Measurements from ENCODE around the gene COQ10A. TPM values are rescaled to one million over a fixed set of nuclear protein-coding genes. Genes with fewer than 3 reads are reported as not detected.

COQ10A gene
- total and polyA plus RNA-seq, 4 donors: 5.8 to 18.1 (median 12.4) TPM

- no peak for TF ChIP-seq CTCF (IDR thresholded peaks at IDR 0.05; ENCODE audit: control extremely low read depth, extremely low read depth)
- H3K9me3 ChIP-seq (ENCODE audit: control insufficient read depth in 4 of 4, insufficient read depth in 3 of 4, low read length in 3 of 4): no peaks in the 10 kb centered on the region
- DNase-seq: no peak
- no peak overlapping the region for H3K4me3 ChIP-seq
- H3K27me3 ChIP-seq (ENCODE audit: control insufficient read depth in 3 of 3, insufficient read depth in 3 of 3, low read length in 2 of 3): no peaks in the 10 kb centered on the region
- peaks cover 8 to 28% (median 10%) of the 10 kb centered on the region in 4 donors for H3K36me3 ChIP-seq (ENCODE audit: control insufficient read depth in 4 of 4, insufficient read depth in 4 of 4, low read length in 4 of 4)
- ATAC-seq (ENCODE audit: insufficient read depth, low FRiP score): no peak
- peaks cover 0 to 8% (median 0%) of the 10 kb centered on the region in 5 donors for H3K4me1 ChIP-seq (ENCODE audit: control insufficient read depth in 5 of 5, insufficient read depth in 5 of 5, low read length in 5 of 5)
- 83 to 93% methylated on average over 8 of the region's 8 CpGs for WGBS, 2 donors
- no peak overlapping the region for H3K27ac ChIP-seq (ENCODE audit: low read depth in 1 of 2, low read length in 1 of 2)
- H3K9ac ChIP-seq (ENCODE audit: insufficient read depth in 1 of 2, low read length in 2 of 2): no peak overlapping the region
Observed at GRCh38 chr12:56304872-56305590, 38.3 kb downstream of the COQ10A start.

GRCh38 chr12:56307221-56307965 lies 40.7 kb downstream of the COQ10A start:
- TF ChIP-seq CTCF (IDR thresholded peaks at IDR 0.05; ENCODE audit: control extremely low read depth, extremely low read depth): no peak
- H3K9me3 ChIP-seq (ENCODE audit: control insufficient read depth in 4 of 4, insufficient read depth in 3 of 4, low read length in 3 of 4): no peaks in the 10 kb centered on the region
- no peak overlapping the region for H3K27ac ChIP-seq (ENCODE audit: low read depth in 1 of 2, low read length in 1 of 2)
- H3K4me1 ChIP-seq (ENCODE audit: control insufficient read depth in 5 of 5, insufficient read depth in 5 of 5, low read length in 5 of 5): no peaks in the 10 kb centered on the region
- peaks cover 9 to 41% (median 13%) of the 10 kb centered on the region in 4 donors for H3K36me3 ChIP-seq (ENCODE audit: control insufficient read depth in 4 of 4, insufficient read depth in 4 of 4, low read length in 4 of 4)
- H3K4me3 ChIP-seq: no peak overlapping the region
- ATAC-seq (ENCODE audit: insufficient read depth, low FRiP score): no peak
- H3K27me3 ChIP-seq (ENCODE audit: control insufficient read depth in 3 of 3, insufficient read depth in 3 of 3, low read length in 2 of 3): no peaks in the 10 kb centered on the region
- no peak for DNase-seq
- WGBS, 2 donors: 91 to 95% methylated on average over 7 of the region's 7 CpGs
- H3K9ac ChIP-seq (ENCODE audit: insufficient read depth in 1 of 2, low read length in 2 of 2): no peak overlapping the region

- Histone ChIP-seq H3K27me3 (ENCODE audit: control insufficient read depth in 3 of 3, insufficient read depth in 3 of 3, low read length in 2 of 3) (no peaks in the 10 kb centered on the region), H3K36me3 (ENCODE audit: control insufficient read depth in 4 of 4, insufficient read depth in 4 of 4, low read length in 4 of 4) (peaks cover 9 to 38% (median 13%) of the 10 kb centered on the region in 4 donors), H3K4me3 (no peak overlapping the region), H3K9me3 (ENCODE audit: control insufficient read depth in 4 of 4, insufficient read depth in 3 of 4, low read length in 3 of 4) (no peaks in the 10 kb centered on the region), H3K4me1 (ENCODE audit: control insufficient read depth in 5 of 5, insufficient read depth in 5 of 5, low read length in 5 of 5) (no peaks in the 10 kb centered on the region), H3K9ac (ENCODE audit: insufficient read depth in 1 of 2, low read length in 2 of 2) (no peak overlapping the region), H3K27ac (ENCODE audit: low read depth in 1 of 2, low read length in 1 of 2) (no peak overlapping the region)
- TF ChIP-seq CTCF (IDR thresholded peaks at IDR 0.05; ENCODE audit: control extremely low read depth, extremely low read depth): no peak
- 91 to 94% methylated on average over 3 of the region's 3 CpGs for WGBS, 2 donors
- ATAC-seq (ENCODE audit: insufficient read depth, low FRiP score) (no peak), DNase-seq (no peak)
Observed at GRCh38 chr12:56308714-56309113, 42.0 kb downstream of the COQ10A start.
